ENCODE measurements around the gene CPNE1.
"Not testable (repeated sequence)": the region's sequence is repeated elsewhere in the genome, so short reads cannot be mapped to it uniquely, and the experiment has no call there.

Gene CPNE1

DNA sequence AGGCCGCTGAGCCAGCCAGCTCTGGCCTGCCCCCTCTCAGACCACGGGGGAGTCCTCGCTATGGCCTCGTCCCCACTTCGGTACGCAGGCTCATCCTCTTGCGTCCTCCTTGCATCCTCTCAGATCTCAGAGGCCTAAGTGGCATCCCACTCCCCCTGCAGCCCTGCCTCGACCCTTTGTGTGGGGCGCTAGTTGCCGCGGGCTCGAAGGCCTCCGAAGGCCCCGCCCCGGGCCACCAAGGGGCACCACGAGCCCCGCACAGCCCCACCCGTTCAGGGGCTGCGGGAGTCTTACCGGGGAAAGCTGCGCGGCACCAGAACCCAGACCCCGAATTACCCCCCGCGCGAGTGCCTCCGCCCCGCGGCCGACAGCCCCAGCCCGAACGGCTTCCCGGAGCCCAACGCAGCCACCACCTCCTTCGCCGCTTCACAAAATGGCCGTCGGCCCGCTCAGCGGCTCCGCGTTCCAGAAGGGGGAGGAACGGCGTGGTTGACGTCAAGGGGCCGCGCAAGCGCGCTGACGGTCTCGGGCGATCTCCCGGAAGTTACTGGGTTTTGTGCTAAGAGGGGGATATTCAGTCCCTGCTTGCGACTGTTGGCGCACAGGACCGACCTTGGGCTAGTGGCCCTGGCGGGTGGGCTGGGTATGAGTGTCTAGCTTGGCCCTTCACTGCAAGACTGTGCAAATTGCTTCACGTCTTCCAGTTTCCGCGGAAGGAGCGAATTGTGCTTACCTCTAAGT is at the start of gene CPNE1, which contains the start of gene RBM12:
Gene CPNE1, minus strand, starts transcription at position 435 of the 741 bp plus-strand sequence. CDS start 31,977 bp downstream, outside the sequence.
Gene RBM12, minus strand, starts transcription at position 435 of the 741 bp plus-strand sequence. CDS start 9,578 bp downstream, outside the sequence.
- DNase-seq (ENCODE audit: low read depth) = peak; percentile 82

DNA sequence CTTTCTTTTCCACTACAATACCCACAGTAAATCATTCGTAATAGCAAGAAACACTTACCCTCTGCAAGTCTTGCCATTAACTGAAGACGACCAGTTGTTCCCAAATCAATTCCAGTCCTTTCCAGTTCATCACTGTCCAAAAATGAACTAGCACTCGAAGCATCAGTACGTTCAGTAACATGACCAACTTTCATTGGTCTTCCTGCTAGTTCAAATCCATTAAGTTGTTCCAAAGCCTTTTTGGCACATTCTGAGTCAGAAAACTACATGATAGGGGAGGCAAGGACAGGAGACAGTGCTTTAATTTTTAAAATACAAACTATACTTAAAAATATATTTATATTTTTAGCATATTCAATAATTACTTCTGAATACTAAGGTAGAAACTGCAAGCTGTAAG is 49.4 kb upstream of the CPNE1 start:
- no peak for DNase-seq (ENCODE audit: low read depth)

DNA sequence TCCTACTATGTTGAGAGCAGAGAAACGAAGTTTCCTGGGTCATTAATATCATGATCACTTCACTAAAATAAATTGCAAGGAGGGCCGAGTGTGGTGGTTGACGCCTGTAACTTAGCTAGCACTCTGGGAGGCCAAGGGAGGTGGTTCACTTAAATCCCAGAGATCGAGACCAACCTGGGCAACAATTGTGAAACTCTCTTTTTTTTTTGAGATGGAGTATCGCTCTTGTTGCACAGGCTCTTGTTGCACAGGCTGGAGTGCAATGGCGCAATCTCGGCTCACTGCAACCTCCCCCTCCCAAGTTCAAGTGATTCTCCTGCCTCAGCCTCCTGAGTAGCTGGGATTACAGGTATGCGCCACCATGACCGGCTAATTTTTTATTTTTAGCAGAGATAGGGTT is 48.4 kb upstream of the CPNE1 start:
- DNase-seq (ENCODE audit: low read depth) = not testable (repeated sequence)

DNA sequence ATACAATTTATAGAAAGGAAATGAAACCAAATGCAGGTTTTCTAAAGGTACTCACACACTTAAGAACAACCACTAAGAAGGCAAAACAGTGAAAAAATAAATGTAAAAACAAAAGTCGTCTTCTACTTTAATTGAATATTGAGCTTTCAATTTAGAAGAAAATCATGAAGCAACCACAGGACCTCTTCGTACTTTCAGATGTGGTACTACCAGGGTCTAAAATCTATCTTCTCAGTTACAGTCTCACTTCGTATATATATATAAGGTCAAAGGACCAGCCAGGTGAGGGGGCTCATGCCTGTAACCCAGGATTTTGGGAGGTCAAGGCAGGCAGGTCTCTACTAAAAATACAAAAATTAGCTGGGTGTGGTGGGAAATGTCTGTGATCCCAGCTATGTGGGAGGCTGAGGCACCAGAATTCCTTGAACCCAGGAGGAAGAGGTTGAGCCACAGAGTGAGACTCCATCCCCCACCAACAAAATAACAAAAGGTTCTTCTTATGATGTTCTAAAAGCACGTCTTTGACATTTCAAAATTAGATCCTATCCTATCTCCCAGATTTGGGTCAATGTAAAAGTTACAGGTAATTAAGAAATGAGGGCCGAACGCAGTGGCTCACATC is 47.0 kb upstream of the CPNE1 start:
- no peak for DNase-seq (ENCODE audit: low read depth)

DNA sequence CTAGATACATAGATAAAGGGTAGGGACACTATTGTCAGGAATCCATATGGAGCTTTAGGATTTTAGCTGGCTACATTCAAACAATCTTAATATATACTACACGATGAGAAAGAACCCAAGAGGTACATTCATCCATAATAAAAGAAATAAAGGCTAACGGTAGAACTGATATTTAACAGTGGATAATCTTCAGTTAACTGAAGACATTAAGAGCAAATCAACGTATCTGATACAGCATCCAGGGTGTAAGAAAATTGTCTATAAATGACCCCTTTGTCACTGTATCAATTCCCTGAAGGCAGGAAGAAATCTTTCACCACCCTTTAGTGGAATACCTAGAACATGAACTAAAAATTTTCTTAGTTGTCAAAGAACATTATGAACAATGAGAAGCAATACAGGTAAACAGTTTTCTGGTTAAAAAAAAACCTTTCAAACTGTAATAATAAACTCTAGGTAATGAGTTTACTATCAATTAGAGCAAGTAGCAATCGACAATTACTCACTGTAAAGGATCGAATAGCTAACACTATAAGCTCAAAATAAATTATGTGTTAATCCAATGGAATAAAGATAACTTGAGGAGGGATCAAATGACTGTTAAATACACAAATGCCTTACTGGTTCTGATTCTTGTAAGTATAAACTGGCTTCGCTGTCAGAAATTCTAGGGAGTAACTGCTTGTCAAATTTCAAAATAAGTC is 46.3 kb upstream of the CPNE1 start:
- DNase-seq (ENCODE audit: low read depth) = no peak

DNA sequence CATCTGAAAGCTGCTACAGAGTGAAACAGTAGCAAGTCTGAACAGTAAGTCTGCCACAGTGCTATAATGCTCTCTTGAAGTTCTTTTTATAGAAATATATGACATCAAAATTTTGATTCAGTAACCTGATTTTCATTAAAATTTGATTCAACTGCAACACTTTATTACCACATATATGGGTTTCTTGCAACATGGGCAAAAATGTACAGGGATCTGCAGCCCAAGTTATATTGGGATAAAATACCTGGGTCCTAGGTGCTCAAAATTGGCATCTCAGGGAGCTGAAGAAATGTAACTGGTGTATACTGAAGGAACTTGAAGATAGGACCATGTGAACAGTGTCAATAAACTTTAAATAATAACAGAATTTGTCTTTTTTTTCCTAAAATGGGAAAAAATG is 45.3 kb upstream of the CPNE1 start:
- no peak for DNase-seq (ENCODE audit: low read depth)

DNA sequence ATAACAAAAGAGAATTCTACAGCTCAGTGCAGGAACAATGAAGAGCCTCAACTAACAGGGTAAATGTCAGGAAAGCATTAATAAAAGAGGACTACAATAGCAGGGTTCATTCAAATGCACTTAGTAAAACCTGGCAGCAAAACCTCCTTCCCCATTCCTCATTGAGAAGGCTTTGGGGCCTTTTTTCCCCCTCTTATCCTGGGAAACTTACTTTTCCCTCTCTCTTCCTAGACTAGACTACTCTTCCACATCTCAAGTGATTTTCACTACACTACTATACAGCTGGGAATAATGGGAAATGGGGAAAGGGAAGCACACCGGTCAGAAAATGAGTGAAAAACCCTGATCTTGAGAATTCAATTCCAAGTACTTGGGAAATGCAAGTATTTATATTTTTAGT is 44.6 kb upstream of the CPNE1 start:
- no peak for DNase-seq (ENCODE audit: low read depth)

DNA sequence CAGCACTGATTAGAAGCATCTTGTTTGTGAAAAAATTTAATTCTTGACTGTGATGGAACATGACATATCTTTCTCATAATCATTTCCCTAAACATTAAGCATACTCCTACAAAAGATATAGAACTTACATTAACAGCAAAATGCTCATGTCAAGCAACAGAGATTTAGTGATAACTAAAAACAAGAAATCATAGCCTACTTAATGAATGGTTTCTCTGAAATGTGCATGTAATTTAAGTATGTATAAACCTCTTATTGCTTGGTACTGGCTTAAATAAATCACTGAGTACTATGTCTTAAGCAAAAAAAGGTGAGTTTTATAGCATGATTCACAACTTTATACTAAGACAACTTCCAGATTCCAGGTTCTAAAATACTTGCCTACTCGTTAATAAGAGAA is 43.8 kb upstream of the CPNE1 start:
- no peak for DNase-seq (ENCODE audit: low read depth)

DNA sequence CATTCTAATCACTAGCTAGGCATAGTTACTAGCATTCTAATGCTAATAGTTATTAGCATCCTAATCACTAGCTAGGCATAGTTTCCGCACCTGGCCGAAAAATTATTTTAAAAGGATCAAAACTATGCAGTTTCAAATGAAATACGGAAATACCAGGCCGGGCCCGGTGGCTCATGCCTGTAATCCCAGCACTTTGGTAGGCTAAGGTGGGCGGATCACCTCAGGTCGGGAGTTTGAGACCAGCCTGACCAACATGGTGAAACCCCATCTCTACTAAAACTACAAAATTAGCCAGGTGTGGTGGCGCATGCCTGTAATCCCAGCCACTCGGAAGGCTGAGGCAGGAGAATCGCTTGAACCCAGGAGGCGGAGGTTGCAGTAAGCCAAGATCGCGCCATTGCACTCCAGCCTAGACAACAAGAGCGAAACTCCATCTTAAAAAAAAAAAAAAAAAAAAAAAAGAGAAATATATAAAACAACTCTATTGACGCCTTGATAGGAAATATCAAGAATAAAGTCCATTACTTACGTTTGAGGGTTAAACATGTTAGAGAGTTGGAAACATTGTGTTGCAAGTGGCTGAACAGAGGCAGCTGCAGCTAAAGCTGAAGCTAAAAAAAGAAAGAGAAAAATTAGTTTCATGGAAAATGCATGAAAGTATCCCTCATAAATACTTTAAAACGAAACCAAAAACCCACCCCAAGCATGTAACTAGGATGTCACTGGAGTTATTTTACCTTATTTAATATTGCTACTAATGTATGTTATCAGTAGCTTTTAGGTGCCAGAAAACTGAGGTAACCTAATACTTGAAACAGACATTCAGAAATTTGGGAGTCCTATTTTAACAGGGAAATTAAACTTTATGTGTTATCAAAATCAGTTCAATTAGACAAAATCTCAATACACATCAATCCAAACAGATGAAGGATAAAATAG is 42.2 kb upstream of the CPNE1 start:
- DNase-seq (ENCODE audit: low read depth) = not testable (repeated sequence)

DNA sequence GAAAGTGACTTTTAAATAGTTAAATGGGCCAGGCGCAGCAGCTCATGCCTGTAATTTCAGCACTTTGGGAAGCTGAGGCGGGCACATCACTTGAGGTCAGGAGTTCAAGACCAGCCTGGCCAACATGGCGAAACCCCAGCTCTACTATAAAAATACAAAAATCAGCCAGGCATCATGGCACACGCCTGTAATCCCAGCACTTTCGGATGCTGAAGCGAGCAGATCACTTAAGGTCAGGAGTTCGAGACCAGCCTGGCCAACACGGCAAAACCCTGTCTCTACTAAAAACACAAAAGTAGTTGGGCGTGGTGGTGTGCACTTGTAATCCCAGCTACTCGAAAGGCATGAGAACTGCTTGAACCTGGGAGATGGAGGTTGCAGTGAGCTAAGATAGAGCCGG is 41.2 kb upstream of the CPNE1 start:
- DNase-seq (ENCODE audit: low read depth) = not testable (repeated sequence)

DNA sequence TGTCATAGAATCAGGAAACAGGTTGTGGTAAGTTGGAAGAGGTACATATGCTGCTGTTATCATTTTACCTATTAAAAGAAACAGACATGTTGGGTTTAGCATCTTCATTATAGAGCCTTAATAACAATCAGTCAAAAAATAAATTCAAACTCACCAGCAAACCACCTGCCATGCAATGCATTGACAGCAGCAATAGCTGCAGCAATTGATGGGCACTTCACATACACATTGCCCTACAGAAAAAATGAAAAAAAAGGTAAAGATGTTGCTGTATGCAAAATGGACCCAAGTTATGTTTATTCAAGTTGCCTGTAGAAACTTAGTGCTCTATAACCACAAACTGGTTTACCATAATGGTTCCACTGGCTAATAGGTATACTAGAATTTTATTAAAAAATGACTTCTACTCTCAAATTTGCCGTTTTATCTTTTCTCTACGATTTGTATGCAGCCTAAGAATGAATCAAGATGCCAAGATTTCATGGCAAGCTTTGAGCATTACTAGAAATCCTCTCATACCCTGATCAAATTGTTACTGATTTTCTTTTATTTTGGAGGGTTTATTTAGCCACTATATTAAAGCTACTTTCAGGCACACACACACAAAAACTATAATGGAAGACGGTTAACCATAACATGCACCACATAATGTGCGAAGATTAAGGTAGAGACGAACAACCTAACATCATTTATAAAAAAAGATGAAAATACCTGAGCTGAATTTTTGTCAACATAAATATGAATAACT is 40.0 kb upstream of the CPNE1 start:
- DNase-seq (ENCODE audit: low read depth) = no peak

DNA sequence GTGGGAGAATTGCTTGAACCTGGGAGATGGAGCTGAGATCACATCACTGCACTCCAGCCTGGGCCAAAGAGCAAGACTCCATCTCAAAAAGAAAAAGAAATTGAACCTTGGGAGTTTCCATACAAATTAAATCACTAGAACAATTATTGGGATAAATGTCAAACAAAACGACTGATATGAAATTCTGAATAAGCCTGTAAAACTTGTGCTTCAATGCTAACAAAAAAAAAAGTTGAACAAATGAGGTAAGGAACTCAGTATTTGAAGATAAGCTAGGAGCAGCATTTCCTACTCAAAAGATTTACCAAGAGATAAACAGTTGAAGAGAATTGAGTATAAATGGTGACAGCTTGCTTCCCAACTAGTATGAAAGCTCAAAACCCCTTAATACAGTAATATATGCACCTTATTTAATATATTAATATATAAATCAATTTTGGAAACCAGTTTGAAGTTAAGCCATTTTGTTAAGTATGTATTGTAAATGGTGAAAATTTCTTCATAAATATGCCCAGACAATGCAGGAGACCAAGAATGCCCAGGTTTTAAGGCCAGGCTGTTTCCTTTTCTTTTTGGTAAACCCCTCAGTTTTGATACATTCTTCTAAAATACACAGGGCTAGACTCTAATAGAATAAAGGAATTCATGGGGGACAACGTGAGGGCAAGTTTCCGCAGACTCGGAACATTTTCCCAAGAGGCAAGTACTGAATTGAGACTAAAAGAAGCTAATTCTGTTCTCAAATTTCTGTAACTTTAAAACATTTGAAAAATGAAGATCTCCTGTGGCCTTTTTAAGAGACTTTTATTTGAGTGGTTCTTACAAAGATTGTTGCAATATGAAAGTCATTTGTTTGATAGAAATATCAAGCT is 38.4 kb upstream of the CPNE1 start:
- no peak for DNase-seq (ENCODE audit: low read depth)

DNA sequence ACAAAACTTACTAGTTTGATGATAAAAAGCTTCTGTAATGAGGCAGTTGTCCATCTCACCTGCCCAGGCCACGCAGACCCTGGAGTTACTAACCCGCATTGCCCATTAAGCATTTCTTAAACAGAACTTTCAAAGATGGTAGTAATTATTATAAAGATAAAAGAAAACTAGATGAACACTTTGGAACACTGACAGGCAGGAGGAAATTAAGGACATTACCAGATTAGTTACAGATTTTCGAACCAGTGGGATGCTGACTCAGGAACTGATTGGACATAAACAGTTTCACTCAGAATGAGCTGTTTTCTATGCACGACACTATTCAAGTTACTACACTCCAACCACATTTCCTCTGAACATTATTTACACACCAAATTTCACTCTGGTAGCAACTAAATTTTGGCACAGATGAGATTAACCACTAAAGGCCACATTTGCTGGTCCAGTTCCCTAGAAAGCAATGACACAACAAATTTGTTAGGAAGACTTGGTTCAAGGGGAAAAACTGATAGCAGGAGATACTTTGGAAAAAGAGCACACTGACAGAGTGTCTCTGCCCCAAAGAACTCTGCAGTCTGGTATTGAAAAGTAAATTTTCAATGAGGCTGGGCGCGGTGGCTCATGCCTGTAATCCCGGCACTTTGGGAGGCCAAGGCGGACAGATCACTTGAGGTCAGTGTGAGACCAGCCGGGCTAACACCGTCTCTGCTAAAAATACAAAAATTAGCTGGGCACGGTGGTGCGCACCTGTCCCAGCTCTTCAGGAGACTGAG is 37.5 kb upstream of the CPNE1 start:
- peak; percentile 23 for DNase-seq (ENCODE audit: low read depth)

DNA sequence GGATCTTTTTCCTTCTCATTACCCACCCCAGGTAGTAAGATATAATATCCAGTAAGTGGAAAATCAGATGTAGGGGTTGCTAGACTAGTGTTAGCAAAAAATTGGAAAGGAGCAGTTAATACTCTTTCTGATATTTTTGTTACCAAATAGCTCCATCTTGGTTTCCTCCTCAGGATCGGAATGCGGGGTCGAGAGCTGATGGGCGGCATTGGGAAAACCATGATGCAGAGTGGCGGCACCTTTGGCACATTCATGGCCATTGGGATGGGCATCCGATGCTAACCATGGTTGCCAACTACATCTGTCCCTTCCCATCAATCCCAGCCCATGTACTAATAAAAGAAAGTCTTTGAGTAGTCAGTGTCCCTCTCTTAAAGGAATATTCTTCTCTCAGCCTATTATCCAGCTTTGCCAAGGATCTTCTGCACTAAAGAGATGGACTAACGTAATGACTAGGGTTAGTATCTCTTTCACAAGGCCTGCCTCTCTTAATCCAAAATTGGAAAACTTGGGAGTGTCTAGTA is 36.0 kb upstream of the CPNE1 start:
- no peak for DNase-seq (ENCODE audit: low read depth)

DNA sequence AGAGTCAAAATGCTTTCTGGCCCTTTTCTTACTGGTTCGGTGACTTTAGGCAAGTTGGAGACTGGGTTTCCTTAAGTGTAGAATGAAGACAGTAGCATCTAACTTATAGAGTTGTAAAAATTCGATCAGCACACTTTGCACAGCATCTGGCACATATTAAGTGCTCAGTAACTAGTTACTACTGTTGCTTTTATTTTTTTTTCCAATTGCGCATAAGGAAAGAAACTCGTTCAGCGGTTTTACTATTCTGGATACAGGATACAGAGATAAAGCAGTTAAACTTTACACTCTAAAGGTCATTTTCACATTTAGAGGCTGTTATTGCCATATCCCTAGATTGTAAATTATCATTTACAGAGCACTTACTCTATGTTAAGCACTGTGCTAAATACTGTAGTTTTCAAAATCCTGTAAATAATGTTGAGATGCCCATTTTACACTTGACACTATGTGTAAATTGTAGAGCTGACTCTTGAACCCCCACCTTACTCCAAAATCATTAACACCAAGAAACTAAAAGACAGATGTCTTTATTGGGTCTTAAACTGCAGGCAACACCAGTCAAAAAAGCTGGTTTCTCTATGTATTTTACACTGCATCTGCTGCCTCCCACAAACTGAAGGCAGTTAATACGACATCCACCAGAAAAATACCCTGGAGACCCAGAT is 35.4 kb upstream of the CPNE1 start:
- no peak for DNase-seq (ENCODE audit: low read depth)

DNA sequence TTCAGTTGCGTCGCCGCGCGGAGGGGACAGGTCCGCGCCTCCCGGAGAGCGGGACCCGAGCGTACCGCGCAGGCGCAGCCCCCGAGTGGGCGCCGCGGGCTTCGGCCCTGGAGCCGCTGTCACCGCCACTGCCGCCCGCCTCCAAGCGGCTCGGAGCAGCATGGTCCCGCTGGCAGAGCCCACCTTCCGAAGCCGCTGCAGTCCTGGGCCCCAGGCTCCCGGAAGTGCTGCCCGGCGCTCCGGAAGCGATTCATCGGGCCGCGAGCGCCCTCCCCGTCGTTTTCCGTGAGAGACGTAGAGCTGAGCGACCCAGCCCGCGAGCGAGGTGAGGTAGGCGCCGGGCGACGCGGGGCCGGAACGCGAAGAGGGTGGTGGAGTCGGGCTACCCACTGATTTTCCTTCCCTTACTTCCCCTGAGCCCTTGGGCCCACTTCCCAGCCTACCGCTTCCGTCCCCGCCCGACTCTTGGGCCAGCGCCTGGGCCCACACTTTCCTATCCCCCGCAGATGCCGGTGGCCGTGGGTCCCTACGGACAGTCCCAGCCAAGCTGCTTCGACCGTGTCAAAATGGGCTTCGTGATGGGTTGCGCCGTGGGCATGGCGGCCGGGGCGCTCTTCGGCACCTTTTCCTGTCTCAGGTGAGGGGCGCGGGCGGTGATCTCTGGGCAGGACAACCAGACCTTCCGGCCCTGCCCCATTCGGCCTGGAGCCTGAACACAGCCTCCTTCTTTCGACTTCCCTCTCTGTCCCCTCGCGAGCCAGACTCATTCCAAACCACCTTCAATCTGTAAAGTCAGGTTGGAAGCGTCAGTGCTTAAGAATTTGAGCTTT is 34.6 kb upstream of the CPNE1 start, which contains the start of the genes NFS1 and ROMO1:
Gene NFS1, minus strand, starts transcription at position 226 of the 830 bp plus-strand sequence. Its CDS starts 64 bp downstream, at position 162.
Gene ROMO1, plus strand, starts transcription at position 279 of the 830 bp plus-strand sequence. Its CDS starts 228 bp downstream, at position 507.
- peak; percentile 55 for DNase-seq (ENCODE audit: low read depth)

All from fibroblast of the conjunctiva (primary cell).